ENCODE data around the gene TBXAS1.

GRCh38 chr7:139987691-139988516 is 158.8 kb downstream of the TBXAS1 start:
- TF ChIP-seq CTCF (IDR thresholded peaks at IDR 0.05): no peak
- no peak for TF ChIP-seq POLR2A (IDR thresholded peaks at IDR 0.05; ENCODE audit: low read depth)
- TF ChIP-seq EP300 (IDR thresholded peaks at IDR 0.05): no peak
- TF ChIP-seq POLR2AphosphoS5 (IDR thresholded peaks at IDR 0.05): no peak

All from esophagus muscularis mucosa (tissue), 4 donors.